Dermis blood vessel endothelial cell (primary cell): Measurements from ENCODE around the gene MYO15A. TPM values are rescaled to one million over a fixed set of nuclear protein-coding genes. Genes with fewer than 3 reads are reported as not detected.

ENCODE experiments used
- DNase-seq: peaks from one replicate; pipeline ENCODE4 v3.0.0; 2010
- total RNA-seq: library from RNA; depleted of rRNA; stranded (reverse); fragments of >200 nt; gene quantifications from 2 replicates; pipeline ENCODE4 v1.2.3, GENCODE V29; 2014

Gene MYO15A, protein sequence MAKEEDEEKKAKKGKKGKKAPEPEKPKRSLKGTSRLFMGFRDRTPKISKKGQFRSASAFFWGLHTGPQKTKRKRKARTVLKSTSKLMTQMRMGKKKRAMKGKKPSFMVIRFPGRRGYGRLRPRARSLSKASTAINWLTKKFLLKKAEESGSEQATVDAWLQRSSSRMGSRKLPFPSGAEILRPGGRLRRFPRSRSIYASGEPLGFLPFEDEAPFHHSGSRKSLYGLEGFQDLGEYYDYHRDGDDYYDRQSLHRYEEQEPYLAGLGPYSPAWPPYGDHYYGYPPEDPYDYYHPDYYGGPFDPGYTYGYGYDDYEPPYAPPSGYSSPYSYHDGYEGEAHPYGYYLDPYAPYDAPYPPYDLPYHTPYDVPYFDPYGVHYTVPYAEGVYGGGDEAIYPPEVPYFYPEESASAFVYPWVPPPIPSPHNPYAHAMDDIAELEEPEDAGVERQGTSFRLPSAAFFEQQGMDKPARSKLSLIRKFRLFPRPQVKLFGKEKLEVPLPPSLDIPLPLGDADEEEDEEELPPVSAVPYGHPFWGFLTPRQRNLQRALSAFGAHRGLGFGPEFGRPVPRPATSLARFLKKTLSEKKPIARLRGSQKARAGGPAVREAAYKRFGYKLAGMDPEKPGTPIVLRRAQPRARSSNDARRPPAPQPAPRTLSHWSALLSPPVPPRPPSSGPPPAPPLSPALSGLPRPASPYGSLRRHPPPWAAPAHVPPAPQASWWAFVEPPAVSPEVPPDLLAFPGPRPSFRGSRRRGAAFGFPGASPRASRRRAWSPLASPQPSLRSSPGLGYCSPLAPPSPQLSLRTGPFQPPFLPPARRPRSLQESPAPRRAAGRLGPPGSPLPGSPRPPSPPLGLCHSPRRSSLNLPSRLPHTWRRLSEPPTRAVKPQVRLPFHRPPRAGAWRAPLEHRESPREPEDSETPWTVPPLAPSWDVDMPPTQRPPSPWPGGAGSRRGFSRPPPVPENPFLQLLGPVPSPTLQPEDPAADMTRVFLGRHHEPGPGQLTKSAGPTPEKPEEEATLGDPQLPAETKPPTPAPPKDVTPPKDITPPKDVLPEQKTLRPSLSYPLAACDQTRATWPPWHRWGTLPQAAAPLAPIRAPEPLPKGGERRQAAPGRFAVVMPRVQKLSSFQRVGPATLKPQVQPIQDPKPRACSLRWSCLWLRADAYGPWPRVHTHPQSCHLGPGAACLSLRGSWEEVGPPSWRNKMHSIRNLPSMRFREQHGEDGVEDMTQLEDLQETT (N-terminal part only)
- total RNA-seq = under 0.01 and 0.60 TPM in 2 replicates

DNA sequence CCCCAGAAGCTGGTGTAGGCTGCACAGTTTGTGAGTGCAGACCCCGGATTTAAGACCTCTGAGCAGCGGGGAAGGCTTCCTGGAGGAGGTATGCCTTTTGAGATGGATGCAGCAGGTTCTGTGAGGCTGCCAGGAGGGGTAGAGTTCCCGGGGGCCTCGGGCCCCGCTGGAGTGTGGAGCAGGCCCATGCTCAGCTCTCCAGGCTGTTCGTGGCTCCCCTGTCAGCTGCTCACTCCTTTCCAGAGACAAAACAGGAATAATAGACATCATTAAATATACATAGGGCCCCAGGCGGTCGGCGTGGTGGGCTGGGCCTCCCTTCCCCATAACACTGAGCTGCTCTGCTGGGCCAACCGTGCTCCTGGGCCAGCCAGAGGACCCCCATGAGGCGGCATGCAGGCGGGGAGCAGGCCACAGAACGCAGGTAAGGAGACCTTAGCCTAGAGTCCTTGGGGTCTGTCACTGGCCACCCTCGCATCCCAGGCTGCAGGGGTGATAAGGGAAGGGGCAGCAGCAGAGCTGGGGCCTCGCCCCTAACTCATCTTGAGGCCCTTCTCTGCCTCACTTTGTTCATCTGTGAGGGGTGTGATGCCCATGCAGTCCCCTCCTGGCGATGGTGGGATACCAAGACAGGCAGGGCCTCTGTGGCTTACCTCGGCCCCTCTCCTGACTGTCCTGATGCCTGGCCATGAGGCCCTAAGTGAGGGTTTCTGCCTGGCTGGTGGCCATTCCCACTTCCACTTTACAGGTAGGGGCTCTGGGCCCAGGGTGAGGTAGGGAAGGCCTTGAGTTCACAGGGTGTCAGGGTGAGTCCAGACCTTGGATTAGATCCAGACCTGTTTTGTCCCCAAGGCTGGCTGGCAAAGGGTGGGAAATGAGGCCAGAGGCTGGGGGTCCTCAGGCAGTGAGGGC lies at the start of gene MYO15A:
TSS of gene MYO15A (plus strand) at position 356 of the 912 bp plus-strand sequence. CDS start 10,045 bp downstream, outside the sequence.
- DNase-seq = no peak

DNA sequence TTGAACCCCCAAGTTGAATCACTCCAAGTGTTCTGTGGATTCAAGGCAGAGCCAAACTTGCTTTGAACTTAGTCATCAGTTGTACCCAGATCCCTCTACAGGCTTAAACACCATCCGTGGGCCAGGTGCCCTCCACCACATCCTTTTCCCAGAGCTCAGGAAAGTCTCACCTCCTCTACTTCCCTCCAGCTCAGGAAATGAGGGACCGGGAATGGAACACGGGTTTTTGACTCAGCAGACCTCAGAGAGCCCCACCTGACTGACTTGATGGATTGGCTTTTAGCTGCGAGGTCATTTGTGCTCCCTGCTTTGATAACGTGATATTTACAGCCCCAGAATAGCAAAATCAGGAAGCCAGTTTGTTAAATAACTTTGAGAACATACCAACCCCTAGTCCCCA lies 49.3 kb upstream of the MYO15A start:
- DNase-seq = peak; percentile 33

DNA sequence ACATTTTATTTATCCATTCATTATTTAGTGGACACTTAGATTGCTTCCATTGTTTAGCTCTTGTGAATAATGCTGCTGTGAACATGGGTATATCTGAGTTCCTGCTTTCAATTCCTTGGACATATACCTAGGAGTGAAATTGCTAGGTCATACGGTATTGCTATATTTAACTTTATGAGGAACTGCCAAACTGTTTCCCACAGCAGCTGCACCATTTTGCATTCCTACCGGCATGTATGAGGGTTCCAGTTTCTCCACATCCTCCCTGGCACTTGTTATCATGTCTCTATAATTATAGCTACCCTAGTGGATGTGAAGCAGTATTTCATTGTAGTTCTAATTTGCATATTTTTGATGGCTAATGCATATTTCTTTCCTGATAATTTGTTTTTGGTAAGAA lies 44.5 kb upstream of the MYO15A start:
- no peak for DNase-seq

DNA sequence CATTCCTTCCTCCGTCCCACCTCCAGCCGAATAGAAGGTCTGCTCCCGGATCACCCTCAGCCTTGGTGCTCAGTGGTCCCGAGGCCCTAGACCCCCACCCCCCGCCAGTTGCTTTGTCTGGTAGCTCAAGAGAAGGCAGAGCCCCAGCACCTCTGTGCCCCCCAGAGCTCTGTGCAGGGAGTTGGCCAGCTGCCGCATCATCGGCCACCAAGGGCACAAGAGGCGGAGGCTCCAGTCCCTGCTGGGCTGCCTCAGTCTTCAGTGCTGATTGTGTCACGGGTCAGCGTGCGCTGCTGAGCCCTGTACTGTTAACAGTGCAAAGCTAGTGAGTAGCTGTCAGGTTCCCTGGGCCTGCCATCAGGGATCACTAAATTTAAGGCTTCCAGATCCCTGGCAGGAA lies 43.0 kb upstream of the MYO15A start:
- DNase-seq = no peak

DNA sequence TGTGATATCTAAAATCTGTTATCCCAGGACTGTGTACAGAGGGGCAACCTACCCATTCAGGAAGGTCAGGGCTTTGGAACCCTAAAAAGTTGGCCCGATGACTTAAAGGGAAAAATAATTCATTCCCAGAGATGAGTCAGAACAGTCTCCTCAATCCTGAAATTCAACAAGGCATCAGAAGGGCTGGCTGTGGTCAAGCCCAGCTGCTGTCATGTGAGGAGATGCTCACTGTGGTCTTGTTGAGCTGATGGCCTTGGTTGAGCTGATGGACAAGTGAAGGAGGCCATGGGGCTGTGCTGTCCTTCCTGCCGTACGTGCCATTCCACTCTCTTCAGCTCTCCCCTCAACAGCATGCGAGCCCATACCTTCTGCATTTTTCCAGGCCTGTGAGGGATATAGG lies 41.7 kb upstream of the MYO15A start:
- no peak for DNase-seq

DNA sequence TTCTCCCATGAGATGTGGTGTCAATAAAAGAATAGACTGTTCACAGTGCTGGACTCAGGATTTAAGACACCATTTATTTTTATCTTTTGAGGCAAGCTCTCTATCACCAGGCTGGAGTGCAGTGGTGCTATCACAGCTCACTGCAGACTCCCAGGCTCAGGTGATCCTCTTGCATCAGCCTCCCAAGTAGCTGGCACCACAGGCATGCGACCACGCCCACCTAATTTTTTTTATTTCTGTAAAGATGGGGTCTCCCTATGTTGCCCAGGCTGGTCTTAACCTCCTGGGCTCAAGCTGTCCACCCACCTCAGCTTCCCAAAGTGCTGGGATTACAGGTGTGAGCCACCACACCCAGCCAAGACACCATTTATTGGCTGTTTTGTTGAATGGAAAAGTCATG lies 39.5 kb upstream of the MYO15A start:
- no peak for DNase-seq

DNA sequence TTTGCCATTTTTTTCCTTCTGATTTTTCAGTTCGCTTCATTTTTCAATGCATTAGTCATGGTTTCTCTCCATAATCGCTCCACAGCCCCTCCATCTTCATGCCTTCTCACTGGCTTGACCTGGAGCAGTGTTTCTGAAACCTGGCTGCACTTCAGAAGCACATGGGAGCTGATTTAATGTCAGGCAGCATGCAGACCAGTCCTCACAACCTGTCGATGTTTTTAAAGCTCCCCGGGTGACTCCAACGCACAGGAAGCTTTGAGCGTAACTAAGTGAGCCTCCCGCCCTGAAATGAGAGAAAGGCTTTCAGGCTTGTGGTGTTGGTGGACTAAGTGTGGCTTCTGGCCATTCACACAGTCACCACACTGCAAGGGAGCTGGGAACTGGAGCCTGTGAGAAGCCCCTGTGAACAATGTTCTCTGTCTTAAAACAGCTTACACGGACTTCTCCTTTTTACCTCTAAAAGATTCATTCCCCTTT lies 37.7 kb upstream of the MYO15A start:
- DNase-seq = peak; percentile 26

DNA sequence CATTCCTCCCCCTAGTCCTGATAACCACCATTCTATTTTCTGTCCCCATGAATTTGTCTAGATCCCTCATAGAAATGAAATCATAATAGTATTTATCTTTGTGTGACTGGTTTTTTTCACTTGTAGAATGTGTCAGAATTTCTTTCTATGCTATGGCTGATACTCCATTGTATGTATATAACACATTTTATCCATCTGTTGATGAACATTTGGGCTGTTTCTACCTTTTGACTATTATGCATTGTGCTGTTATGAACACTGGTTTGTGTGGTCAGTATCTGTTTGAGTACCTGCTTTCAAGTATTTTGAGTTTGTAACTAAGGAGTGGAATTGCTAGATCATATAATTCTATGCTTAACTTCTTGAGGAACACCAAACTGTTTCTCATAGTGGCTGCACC lies 36.8 kb upstream of the MYO15A start:
- DNase-seq = no peak

DNA sequence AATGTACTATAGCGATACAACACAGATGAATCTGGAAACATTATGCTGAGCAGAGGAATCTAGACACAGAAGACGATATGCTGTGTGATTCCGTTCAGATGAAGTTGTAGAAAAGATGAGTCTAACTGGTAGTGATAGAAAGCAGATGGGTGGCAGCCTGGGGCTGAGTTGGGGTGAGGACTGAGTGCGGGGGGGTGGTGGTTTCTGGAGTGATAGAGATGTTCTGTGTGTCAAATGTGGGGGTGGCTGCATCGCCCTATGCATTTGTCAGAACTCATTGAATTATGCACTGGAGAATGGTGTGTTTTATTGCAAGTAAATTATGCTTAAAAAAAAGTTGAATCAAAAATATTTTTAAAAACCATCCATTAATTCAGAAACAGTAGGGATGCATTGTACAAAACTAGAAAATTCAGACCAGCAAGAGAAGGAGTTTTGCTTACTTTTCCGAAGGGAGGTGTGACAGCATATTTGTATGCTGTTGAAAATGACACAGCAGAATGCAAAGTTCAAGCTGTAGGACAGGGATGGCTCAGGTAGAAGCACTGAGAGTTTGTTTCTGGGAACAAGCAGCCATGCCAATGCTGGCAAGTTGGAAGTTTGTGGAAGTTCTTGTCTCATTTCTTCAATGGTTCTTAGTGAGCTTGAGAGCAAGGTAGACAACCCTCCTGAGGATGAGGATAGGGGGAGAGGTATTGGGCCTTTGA lies 33.8 kb upstream of the MYO15A start:
- no peak for DNase-seq

DNA sequence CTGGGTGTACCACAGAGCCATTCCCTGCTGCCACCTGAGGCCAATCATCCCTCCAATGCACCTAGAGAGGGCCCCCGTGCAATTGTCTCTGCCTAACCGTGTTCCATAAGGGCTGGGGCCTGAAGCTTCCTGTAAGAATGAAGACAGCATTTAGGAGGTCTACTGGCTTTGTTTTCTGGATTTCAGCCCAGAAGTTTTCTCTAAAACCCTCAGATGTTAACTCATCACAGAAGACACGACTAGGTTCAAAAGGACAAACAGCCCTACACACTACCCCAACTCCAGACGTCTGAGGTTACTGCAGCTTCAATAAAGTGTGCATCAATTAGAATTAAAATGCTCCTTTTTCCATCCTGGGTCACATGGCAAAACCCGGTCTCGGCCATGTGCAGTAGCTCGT lies 31.6 kb upstream of the MYO15A start:
- no peak for DNase-seq

DNA sequence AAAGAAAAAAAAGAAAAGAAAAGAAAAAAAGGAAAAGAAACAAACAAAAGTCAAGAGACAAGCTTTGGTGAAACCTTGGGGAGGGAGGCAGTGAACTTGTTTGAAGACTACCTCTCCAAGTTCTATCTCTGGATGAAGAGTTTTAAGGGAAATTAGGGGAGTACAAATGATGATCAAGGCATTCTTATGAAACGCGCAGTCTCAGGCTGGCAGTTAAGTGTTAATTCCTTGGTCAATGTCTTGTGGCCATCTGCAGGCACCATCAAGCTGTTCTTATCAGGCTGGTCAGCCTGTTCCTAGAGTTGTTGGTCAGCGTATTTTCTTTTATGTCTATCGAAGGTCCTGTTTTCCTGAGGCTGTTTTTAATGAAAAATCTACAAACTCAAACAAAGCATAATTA lies 29.0 kb upstream of the MYO15A start:
- no peak for DNase-seq

DNA sequence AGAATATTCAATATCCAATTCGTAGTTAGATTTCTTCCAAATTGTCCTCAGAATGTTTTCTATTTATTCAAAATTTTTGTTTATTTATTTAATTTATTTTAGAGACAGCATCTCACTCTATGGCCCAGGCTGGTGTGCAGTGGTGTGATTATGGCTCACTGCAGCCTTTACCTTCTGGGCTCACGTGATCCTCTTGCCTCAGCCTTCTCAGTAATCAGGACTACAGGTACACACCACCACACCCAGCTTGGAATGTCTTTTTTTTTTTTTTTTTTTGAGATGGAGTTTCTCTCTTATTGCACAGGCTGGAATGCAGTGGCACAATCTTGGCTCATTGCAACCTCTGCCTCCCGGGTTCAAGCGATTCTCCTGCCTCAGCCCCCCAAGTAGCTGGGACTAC lies 24.3 kb upstream of the MYO15A start:
- DNase-seq = no peak

DNA sequence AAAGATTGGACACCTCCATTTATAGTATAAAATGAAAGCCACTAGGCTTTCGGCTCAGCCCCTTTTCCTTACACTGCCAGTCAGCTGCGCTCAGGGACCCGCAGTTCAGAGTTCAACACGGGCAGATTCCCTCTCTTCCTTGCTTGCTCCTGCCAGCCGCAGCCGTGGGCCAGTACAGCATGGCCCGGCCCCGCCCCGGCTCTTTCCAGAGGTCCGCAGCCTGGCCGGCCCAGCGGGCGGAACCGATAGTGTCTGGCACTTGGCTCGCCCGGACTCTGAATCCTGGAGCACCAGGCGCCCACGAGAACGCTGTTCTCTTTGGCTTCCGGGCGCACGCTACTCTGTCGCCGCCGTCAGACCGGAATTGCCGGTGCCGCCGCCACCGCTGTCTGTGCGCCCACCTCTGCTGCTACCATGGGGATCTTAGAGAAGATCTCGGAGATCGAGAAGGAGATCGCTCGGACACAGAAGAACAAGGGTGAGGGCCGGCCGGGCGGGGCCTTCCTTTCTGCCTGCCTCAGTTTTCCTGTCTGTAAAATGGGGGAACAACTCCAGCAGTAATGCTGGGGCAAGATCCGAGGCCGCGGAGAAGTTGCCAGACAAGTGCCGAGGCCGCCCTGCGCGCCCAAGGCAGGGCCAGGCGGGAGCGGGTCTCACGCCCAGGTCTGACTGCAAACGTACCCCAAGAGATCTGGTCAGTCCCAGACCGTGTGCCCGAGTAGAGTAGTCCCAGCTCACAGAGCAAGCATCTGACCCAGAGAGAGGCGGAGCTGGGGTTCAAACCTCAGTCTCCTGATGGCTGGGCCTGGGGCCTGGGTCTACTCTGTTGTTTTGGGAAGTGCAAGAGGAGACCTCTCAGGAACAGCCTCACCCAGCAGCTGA lies 20.7 kb upstream of the MYO15A start, which contains the start of gene DRG2:
TSS of gene DRG2 (plus strand) at position 339 of the 882 bp plus-strand sequence. CDS start at position 415, 76 bp downstream.
- peak; percentile 95 for DNase-seq

DNA sequence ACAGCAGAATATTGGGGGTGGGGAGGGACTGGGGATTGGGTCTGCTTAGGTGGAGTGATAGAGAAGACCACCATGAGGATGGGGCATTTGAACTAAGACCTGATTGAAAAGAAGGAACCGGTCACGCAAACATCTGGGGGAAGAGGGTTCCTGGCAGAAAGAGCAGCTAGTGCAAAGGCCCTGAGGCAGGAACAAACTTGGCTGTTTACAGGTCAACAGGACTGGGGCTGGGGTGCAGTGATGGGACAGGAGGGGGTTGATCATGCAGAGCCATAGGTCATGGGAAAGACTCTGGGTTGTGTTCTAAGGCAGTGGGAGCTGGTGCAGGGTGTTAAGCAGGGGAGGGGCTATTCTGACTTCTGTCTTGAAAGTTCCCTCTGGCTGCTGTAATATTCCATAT lies 18.9 kb upstream of the MYO15A start:
- no peak for DNase-seq

DNA sequence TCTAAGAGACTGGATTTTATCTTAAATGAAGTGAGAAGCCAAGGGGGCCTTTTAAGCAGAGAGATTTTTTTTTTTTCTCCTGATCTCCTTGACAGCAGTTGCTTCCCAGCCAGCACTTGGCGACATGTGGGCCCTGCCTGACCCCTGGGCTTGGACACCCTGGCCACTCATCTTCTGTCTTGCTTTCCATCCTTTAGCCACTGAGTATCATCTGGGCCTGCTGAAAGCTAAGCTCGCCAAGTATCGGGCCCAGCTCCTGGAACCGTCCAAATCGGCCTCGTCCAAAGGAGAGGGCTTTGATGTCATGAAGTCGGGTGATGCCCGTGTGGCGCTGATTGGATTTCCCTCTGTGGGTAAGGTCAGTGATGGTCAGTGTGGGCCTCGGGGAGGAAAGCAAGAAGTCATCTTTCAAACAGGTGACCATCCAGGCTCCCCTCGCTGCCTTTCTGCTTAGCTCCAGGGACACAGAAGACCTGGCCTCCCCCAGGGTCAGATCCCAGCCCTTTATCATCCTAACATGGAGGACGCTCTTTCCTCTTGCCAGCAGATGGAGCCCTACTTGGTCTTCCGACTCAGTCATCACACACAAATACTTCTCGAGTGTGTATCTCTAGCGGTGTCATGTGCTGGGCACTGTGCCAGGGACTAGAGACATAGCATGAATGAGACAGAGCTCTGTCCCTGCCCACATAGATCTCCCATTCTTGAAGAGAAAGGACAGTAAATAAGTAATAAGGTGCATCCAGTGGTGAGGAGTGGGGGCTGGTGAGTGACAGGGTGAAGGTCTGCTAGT lies 14.7 kb upstream of the MYO15A start:
- peak; percentile 83 for DNase-seq

DNA sequence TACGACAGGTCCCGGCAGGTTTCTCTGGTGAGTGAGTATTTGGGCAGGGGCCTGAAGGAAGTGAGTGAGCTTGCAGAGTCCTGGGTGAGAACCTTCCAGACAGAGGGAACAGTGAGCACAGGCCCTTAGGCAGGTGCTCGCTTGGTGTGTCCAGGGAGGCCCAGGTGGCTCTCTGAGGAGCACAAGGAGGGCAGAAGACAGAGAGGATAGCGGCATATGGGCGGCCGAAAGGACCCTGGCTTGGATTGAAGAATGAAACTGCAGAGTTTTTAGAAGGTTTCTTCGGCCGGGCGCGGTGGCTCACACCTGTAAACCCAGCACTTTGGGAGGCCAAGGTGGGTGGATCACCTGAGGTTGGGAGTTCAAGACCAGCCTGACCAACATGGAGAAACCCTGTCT lies 14.1 kb upstream of the MYO15A start:
- DNase-seq = no peak

DNA sequence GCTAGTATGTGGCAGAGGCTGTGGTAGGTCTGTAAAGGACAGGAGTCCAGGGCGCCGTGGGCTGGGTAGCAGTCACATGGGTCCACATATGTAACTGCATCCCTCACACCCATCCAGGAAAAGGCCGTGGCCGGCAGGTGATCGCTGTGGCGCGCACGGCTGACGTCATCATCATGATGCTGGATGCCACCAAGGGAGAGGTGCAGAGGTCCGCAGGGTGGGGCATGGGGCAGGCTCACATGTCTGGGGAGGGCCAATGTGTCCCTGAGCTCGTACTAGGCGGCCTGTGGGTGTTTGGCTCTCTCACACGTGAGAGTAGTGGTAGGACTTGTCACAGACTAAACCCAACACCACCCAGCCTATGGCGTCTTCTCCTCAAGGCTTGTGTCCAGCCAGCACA lies 9.0 kb upstream of the MYO15A start:
- DNase-seq = no peak

DNA sequence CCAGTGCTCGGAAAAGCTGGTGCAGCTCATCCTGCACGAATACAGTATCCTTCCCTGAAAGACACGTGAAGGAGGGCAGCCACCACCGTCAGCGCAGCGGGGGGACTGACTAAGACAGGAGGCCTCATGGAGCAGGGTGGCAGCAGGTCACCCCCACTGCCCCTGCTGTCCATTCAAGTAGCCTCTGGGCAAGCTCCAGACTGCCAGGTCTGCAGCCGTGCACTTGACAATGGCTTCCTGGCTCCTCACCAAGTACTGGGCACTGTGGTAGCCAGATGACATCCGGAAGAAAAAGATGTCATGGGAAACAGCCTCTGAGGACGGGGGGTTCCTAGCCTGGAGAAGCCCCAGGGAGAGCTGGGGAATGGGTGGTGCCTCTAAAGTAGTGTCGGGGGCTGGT lies 7.9 kb upstream of the MYO15A start:
- DNase-seq = no peak

DNA sequence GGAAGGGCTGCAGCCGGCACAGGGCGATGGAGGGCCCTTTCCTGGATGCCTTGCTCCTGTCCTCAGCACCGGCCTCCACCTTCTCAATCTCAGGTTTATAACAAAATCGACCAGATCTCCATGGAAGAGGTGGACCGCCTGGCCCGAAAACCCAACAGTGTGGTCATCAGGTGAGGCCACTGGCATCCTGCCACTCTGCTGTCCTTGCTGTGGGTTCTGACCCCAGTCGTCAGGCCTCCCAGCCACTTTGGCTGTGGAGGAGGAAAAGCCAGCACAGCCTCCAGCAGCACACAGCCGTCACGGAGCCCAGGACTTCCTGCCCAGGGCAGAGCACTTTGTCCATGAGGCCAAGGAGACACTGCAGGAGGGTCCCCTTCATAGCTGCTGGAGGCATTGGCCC lies 6.7 kb upstream of the MYO15A start:
- DNase-seq = no peak
